GM19193 (cell line): Measurements from ENCODE around the gene RGS21.

Experiments used
- POLR2A ChIP-seq: IDR thresholded peaks from 4 replicates; pipeline ENCODE4 v1.6.1; 2011; ENCODE audit not compliant: insufficient read depth, insufficient read length; ENCODE audit errors: extremely low read depth

The RGS21 gene, protein sequence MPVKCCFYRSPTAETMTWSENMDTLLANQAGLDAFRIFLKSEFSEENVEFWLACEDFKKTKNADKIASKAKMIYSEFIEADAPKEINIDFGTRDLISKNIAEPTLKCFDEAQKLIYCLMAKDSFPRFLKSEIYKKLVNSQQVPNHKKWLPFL

DNA sequence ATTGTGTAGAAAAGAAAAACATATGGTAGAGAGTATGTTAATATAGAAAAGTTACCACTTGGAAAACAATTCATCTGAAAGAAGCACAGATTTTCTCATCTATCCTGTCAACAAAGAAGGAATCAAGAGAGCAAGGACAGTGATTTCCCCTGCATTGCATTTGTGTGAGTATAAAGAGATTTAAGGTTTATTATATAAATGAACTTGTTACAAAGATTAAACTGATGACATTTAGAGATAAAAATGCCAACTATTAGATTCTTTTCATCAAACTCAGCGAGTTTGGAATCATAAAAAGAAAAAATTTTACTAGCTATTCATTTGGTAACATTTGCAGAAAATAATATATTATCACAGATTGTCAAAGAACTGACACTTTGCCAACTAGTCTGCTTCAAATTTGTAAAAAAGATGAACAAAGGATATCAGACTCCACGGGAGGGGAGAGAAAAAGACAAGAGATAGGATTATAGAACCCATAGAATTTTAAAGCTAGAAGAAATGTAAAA lies at the start of gene RGS21:
RGS21 (plus strand) TSS at position 51 of the 509 bp plus-strand sequence. CDS start 26,045 bp downstream, outside the sequence.
- TF ChIP-seq POLR2A: no peak

DNA sequence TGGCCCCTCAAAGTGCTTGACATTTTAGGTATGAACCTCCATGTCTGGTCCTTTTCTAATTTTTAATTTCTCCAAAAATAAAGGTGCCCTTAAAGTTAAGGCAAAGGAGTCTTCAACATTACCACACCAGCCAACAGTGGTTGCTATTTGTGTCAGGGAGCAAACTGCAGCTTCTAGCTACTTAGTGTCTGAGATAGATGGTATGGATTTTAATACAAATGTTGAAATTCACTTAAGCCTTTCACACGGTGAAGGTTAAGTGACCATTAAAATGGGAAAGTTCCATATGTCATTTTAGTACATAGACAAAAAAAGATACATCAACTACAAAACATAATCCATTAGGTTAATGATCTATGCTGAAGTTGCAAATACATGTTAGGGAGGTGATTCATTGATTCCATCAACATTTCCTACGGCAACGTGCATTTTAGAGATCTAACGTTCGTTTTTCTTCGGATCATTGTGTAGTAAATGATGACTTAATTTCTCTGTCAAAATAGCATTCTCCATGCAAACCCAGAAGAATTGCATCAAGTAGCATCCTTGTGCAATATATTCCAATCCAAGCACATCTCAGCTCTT lies 48.2 kb upstream of the RGS21 start:
- no peak for TF ChIP-seq POLR2A

DNA sequence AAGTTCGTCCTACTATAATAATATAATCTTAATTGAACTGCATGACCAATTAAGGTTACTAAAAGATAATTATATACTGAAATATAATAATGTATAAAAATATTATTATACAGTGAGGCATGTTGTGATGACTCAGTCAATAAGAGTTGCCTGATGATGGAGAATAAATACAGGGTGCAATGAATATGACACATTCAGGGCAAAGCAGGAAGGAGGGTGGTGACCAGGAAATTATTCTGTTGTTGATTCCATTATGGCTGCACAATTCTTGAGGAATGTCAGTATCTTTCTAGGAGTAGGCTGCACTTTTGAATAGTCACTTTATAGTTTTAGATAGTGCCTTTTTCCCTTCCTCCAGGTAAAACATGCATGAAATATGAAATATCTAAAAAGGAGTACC lies 46.4 kb upstream of the RGS21 start:
- no peak for TF ChIP-seq POLR2A

DNA sequence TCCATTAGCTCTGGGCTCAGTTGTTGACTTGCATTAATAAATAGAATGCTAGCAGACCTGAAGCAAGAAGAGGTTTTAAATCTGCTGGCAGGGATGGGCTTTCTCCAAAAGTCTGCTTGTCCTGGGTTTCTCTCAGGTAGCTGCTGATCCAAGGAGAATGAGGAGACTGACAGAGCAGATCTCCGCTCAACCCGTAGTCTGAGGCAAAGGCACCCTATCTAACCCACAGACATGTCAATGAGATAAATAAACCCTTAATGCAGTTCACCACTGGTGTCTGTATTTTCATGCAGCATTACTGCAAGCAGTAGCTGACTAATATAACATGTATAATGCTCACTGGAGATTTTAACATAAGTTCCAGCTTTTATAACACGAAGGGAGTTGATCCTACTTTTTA lies 44.1 kb upstream of the RGS21 start:
- no peak for TF ChIP-seq POLR2A

DNA sequence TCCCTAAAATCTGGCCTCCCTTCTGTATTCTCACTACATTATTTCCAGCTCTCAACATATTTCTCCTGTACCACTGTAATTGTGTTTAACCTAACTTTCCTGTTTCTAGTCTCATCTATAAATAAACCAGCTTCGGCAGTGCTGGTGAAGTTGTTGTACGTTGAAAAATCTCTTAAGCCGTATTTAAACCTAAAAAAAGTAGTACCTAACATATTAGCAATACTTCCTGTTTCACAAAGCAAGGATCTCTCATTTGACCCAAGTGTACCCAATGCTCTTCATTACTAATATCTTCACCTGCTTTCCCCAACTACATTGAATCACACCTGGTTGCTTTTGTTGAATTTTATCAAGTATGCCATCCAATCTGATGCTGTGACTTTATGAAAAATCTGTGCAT lies 42.2 kb upstream of the RGS21 start:
- no peak for TF ChIP-seq POLR2A

DNA sequence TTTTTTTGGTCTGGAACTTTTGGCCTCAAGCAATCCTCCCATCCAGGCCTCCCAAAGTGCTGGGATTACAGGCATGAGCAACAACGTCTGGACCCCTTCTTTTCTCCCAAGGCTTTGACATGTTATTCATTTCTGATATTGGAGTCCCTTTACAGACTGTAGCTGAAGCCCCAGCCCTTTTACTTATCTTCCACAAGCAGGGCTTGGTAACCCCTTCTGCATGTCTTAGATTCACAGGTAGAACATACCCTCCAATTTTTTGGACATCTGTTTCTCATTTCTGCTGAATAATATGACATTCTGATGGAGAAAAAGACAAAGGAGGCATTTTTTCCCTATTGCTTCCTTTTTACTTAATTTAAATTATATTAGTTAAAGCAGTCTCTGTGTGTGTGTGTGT lies 39.2 kb upstream of the RGS21 start:
- TF ChIP-seq POLR2A: no peak

DNA sequence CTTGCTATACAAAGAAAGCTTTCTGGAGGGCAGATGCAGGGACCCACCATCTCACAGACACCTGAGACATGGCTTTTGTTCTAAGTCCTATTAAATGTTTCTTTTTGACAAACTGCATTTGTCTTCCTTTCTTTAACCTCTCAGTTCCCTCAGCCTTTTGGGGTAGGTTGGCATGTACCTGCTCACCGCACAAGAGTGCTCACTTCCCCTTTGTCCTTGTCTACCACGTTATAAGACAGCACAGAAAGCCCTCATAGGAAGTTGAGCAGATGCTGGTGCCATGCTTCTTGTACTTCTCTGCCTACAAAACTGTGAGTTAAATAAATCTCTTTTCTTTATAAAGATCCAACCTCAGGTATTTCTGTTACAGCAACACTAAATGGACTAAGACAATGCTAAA lies 31.9 kb upstream of the RGS21 start:
- TF ChIP-seq POLR2A: no peak

DNA sequence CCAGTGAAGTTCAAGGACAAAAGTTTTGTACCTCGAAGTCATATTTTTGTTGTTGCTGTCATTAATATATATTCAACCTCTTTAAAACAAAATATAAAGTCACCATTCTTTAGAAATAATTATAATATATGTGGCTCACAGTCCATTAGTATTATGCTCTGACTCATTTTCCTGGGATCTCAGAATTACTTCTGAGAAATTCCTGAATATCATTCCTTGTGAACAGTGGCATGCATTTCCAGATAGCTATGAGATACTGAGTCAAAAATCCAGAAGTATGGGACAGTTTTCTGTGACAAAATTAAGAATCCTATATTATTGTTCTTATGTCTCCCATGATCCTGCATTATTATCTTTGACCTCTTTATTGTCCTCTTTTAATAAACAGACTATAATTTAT lies 13.8 kb upstream of the RGS21 start:
- TF ChIP-seq POLR2A: no peak

DNA sequence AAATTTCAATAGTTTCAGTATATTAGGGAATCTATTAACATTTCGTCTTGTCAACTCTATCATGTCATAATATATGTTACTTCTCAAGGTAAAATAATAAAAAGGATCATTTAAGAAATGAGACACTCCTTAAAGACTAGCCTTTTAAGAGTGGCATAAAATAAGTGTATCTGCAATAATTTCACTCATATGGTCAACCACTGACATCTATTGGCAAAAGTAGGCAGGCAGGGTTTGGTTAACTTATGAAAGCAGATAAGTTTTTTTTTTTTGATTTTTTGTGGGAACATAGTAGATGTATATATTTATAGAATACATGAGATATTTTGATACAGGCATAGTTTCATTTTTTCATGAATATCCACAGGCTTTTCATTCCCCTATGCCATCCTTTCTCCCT lies 5.5 kb upstream of the RGS21 start:
- TF ChIP-seq POLR2A: no peak

DNA sequence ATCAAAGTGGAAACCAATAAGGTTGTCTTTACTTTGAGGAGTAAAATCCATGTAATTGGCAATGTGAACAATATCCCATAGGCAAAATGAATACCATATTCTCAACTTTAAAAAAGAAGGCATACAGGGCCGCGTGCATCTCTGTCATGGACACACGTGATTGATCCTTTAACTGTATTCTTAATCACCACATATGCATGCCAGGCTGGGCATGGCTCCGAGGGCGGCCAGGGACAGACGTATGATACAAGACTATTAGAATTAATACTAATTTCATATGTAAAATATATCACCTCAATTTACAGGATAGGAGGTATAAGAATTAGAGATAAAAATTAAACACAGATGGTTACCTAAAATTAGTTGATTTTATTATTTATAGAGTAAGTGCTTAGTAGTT lies 11.2 kb downstream of the RGS21 start:
- no peak for TF ChIP-seq POLR2A

DNA sequence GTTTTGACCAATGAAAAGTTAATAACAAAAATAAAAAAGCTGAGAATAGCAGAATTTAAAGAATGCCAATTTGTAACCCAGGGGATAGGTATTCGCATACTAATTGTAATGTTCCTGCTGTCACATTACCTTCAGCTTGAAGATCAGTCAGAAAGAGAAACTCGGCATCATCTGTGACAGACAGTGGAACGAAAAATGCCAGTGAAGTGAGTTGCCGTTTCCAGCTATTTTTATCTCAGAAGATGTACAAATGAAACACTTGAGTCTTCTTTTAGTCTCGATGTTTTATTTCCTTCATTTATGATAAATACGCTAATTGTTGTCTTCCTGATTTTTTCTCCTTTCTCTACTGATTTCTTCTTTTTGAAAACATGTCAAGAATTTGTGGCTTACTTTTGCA lies 26.1 kb downstream of the RGS21 start:
- no peak for TF ChIP-seq POLR2A

DNA sequence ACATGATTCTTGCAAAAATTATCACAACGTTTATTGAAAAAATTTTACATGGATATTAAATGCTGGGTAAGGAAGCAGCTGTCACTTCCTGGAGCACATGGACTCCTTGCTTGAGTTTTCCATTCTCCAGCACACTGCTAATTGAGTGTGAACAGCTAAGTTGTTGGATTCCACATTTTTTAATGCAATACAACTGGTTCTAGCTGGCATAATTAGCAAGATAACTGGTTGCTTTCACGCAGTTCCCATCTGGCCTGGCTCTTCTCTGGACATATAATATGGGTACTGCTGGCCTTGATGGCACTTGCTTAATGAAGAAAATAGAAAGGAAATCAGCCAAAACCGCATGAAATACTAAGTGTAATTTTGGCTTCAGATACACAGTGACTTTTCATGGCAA lies 26.6 kb downstream of the RGS21 start:
- TF ChIP-seq POLR2A: no peak

DNA sequence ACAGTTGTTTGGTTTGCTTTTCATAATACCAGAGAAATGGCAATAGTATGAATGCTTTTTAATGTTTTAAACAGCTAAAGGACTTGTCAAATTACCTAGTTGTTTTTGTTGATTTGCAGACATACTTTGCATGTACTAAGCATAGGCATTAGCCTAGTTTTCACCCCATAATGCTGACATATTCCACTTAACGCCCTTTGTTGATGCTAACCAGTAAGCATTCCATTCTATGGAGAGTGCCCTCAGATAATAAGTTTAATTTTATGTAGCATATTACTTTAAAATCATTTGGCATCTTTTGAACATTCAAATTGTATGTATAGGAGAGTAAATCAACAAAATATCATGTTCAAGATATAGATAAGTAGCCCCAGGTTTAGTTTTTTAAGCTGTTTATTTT lies 32.5 kb downstream of the RGS21 start:
- no peak for TF ChIP-seq POLR2A

DNA sequence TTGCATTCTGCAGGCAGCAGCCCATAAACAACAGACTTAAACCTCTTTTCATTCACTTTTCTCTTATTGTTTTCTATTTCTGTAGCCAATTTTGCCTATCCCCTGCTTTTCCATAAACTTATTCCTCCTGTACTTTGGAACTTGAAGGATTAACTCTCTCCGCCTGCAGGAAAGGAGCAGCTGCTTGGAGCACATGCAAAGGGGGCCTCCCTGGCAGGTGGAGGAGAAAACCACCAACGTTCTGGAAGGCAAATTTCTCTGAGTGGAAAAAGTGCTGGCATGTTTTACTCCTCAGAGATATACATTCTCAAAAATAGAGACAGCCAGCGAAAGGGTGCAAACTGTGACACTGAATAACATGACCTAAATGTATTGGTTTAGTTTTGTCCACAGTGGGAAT lies 33.6 kb downstream of the RGS21 start:
- no peak for TF ChIP-seq POLR2A

DNA sequence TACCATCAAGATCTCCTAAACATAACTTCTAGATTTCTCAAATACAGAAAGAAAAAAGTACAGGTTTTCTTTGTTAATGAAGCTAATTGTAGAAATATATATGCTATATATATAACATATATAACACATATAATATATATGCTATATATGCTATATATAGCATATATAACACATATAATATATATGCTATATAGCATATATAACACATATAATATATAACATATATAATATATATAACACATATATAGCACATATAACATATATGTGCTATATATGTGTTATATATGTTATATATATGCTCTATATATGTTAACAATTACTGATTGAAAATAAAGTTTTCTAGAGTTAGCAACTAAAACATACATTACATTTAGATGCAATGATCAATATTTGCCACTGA lies 34.8 kb downstream of the RGS21 start:
- no peak for TF ChIP-seq POLR2A

DNA sequence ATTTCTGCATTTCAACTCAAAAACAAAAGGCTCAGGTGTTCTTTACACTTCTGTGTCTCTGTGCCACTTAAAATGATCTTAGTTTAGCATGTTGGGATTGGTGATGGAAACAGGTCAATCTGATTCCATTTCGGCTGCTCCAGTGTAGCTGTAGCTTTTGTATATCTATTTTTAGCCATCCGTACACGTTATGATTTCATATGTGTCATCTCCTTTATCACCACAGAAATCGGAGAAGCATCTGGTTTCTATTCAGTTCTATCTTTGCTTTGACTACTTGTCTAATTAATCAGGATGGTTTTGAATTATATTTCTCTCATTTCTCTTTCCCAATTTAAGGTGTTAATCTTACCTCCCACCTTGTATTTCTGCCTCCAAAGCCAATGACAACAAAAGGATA lies 41.1 kb downstream of the RGS21 start:
- TF ChIP-seq POLR2A: no peak

DNA sequence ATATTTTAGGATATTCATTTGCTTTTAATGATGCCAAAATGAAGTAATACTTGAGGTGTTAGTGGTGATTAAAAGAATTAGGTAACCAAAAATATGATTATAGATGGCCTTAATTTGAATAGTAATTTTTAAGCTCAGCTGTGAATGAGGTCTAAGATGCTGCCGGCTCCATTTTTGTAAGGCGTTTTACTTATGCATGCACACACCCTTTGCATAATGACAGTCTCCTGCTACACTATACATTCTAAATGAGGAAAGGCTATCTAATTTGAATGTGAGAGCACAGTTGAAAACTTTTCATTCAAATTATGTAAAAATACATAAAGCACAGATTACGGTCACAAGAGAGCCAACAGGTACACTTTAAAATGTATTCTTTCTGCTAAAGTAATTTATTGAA lies 41.6 kb downstream of the RGS21 start:
- TF ChIP-seq POLR2A: no peak
